Measurements from ENCODE around the gene AGA.

The AGA gene

GRCh38 chr4:177384856-177385397 is 57.3 kb downstream of the AGA start:
- Mint-ChIP-seq H3K9me3 (no peaks in the 10 kb centered on the region), H3K4me3 (no peak overlapping the region), H3K27ac (no peak overlapping the region), H3K27me3 (no peaks in the 10 kb centered on the region), H3K36me3 (no peaks in the 10 kb centered on the region), H3K4me1 (no peaks in the 10 kb centered on the region)

- H3K9me3 Mint-ChIP-seq: no peaks in the 10 kb centered on the region
- H3K4me1 Mint-ChIP-seq: no peaks in the 10 kb centered on the region
- no peaks in the 10 kb centered on the region for H3K36me3 Mint-ChIP-seq
- no peak overlapping the region for H3K4me3 Mint-ChIP-seq
- H3K27me3 Mint-ChIP-seq: no peaks in the 10 kb centered on the region
- no peak overlapping the region for H3K27ac Mint-ChIP-seq
Measured at GRCh38 chr4:177381762-177382310, 60.4 kb downstream of the AGA start.

Data from activated naive CD4-positive, alpha-beta T cell treated with anti-CD3 and anti-CD28 coated beads, Interleukin-2, amount 50 U/mL, for 24 hours (primary cell).